Activated naive CD8-positive, alpha-beta T cell treated with anti-CD3 and anti-CD28 coated beads, Interleukin-2, amount 50 U/mL, for 16 hours (primary cell): ENCODE results near the gene CSH2.
"Not testable (repeated sequence)": the region's sequence is repeated elsewhere in the genome, so short reads cannot be mapped to it uniquely, and the experiment has no call there.

ENCODE experiments used
- DNase-seq: peaks from one replicate; pipeline ENCODE4 v3.0.0-alpha.2; 2020; ENCODE audit warnings: low read depth, low spot score

Gene CSH2

DNA sequence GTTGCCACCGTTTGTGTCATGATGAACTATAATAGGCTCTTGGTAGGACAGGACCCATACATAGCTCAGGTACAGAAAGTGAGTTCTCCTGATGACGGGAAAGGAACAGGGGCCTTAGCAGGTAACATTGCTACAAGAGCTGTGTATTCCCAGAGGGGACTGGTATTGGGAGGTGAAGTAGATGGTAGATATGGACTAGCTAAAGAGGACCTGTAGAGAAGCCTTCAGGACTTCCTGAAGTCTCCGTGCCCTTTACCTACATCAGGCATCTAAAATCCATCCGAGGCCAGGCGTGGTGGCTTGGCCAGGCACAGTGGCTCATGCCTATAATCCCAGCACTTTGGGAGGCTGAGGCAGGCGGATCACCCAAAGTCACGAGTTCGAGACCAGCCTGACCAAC lies 18.3 kb downstream of the CSH2 start:
- DNase-seq, result no peak

DNA sequence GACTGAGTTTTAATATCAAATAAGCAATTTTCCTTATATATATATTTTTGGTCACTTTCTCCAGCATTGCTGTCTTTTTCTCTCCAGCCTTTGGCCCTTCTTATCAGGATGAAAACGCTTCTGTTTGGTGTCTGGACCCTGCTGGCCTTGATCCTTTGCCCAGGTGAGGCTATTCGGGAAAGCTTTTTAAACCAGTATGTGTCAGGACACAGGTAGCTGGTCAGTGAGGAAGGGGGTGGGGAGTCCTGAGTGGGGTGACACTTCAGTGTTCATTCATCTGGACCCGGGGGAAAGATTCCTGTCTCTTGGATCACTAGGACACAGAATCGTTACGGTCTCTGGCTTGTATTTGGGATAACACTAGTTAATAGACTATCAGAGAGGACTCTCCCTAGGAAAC lies 18.8 kb downstream of the CSH2 start:
- DNase-seq, result no peak

DNA sequence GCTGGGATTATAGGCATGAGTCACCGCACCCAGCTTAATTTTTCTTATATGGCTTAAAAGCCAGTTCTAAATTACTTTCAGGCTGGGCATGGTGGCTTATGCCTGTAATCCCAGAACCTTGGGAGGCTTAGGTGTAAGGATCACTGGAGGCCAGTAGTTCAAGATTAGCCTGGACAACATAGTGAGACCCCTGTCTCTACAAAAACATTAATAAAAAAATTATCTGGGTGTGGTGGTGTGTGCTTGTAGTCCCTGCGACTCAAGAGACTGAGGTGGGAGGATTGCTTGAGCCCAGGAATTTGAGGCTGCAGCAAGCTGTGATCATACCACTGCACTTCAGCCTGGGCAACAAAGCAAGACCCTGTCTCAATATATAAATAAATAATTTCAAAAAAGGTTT lies 20.2 kb downstream of the CSH2 start:
- no peak for DNase-seq

DNA sequence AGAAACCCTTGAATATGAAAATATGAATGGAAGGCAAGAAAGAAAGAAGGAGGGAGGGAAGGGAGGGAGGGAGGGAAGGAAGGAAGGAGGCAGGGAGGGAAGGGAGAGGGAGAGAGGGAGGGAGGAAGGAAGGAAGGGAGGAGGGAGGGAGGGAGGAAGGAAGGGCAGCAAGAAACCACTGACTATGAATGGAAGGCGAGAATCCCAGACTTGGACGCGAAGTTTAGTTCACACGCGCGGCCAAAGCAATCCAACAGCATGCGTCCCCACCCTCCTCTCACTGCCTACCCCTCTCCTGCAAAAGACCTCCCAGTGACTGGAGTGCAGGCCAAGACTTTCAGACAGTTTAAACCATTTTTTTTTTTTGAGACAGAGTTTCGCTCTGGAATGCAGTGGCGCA lies 23.1 kb downstream of the CSH2 start:
- DNase-seq, result no peak

DNA sequence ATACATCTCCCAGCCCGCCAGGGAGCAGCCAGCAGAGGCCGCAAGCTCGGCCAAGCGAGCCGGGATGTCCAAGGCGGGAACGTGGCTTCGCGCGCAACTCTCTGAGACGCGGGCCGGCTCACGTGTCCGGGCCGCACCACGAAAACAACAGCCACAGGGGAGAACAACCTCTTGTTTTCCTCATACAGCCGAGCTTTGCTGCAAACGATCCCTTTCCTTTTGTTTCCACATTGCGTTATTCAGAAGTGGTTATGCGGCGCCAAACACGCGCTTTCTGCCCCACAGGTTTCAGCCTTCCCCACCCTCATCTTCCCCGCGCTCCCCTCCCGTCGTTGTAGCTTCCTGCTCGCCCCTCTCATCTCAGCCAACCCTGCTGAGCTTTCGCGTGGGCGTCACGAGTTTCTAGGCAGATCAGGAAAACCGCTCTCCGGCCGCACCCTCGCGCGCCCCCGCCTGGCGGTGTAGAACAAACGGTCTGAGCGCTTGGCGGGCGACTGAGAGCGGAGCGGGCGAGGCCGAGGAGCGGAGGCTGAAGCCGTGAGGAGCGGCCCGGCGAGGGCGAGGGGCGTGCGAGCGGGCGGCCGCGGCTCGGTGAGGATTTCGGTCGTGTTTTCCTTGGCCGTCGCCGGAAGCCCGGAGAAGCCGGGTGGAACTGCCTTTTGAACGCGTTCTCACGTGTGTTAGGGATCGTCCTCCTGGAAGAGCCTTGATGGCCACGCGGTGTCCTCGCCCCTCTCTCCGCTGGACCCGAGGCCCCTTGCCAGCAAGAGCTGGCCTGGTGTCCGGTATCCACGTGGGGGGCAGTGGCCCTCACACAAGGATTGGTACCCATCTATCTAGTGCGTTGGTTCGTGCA lies 24.4 kb downstream of the CSH2 start:
- DNase-seq, result peak; percentile 97

DNA sequence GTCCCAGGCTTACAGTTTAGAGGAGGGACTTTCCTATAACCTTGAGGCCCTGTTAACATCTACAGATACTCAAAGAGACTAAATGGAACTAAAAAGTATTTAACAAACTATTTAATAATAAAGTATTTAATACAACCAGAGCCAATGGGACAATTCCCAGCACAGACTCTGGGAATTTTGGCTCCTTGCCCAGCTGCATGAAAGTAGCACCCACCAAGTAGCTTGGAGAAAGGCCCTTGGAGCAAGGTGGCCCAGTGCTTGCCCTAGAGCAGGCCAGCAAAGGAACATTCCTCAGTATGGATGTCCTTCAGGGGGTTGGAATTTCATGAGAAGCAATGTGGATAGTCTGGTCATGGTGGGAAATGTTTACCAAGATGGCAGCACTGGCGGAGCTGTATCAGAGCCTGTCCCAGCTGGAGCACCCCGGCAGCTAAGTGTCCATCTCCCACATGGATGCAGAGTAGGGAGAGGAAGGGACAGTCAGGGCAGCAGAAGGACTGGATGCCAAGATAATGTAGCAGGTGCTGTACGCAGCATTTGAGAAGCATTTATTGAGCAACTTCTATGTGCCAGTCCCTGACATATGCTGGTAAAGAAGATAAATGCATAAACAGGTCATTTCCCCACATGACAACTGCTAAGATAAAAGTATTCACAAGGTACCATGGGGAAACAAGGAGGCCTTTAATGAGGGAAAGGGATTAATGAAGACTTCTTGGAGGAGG lies 25.8 kb downstream of the CSH2 start:
- DNase-seq, result no peak

DNA sequence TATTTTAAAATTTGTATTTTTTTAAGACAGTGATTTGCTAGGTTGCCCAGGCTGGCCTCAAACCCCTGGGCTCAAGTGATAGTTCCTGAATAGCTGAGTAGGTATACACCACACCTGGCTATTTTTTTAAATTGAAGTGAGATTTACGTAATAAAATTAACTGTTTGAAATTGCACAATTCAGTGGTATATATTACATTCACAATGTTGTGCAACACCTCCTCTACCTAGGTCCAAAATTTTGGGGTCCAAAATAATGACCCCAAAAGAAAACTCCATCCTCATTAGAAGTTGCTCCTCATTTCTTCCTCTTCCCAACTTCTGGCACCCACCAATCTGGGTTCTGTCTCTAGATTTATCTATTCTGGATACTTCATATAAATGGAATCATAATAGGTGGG lies 28.0 kb downstream of the CSH2 start:
- no peak for DNase-seq

DNA sequence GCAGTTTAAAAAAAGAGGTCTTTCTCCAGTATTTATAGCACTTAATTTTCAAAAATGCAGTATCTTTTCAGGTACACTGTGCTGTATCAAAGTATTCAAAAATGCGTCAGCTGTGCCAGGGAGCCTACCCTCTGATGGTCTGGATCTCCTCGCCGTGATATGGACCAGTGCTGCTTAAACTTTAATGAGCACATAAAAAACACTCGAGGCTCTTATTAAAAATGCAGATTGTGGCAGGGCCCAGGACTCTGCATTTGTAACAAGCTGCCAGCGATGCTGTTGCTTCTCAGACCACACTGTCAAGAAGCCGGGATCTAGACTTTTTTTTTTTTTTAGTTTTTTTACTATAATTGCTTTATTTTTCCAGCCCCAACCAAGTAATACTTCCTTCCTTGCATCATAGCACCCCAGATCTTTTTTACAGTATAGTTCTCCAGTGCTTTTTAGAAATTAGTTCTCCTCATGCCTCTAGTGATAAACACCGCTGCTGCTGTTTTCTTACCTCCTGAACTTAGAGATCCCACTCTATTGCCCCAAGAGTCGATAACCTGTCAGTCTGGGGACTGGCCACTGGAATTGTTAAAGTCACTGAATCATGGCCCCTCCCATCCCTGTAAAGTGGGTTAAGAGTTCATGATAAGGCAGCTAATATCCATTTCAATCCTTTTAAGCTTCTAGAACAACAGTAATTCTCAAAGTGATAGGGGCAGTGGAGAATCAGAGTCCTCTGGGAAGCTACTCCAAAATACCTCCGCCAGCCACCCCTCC lies 29.4 kb downstream of the CSH2 start:
- DNase-seq, result no peak

DNA sequence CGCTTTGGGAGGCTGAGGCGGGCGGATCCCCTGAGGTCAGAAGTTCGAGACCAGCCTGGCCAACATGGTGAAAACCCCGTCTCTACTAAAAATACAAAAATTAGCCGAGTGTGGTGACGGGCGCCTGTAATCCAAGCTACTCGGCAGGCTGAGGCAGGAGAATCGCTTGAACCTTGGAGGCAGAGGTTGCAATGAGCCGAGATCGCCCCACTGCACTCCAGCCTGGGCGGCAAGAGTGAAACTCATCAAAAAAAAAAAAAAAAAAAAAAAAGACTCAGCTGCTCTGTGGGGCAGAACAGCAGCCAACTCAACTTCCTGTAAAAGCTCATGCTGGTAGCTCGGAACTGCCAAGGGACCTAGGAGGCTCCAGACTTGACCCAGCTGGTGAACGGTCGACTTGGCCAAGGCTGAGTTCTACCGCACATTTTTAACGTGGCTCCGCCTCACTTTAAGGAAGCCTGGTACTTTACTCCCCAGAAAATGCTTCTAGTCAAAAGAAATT lies 30.0 kb downstream of the CSH2 start:
- DNase-seq, result not testable (repeated sequence)

DNA sequence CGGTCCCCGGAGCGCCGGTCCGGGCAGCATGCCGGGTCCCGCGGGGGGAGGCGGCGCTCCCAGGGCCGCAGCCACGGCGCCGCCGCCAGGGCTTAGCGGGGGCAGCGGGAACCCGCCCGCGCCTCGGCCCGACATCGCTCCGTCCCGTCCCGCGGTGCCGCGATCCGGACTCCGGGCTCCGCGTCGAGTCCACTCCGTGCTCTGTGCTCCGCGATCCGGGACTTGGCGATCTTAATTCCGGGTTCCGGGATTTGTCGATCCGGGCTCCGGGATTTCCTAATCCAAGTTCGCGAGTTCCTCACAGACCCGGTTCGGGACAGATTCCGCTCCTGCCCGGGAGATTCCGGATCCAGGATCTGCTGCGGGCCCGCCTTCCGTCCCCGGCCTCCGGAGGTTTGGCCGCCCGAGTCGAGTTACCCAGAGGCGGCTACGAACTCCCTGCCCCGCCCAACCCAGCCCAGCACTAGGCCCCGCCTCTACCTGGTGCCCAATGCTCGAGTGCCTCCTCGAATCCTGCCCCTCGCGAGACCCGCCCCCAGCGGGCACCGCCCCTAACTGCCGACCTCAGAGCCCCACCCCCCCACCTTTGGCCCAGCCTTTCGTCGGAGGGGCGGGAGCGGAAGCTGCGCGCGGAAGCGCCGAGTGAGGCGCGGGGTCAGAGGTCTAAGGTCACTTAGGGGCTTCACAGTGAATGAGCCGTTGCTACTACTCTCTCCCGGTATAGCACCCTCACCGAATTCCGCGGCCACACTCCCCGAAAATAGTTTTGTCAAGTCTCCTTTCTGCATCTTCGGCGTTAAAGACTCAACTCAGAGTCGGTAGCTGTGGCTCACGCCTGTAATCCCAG lies 30.7 kb downstream of the CSH2 start, which contains the start of gene SMARCD2:
Gene SMARCD2, minus strand, starts transcription at position 146 of the 847 bp plus-strand sequence. Its CDS starts 11 bp downstream, at position 135.
- peak; percentile 99 for DNase-seq

DNA sequence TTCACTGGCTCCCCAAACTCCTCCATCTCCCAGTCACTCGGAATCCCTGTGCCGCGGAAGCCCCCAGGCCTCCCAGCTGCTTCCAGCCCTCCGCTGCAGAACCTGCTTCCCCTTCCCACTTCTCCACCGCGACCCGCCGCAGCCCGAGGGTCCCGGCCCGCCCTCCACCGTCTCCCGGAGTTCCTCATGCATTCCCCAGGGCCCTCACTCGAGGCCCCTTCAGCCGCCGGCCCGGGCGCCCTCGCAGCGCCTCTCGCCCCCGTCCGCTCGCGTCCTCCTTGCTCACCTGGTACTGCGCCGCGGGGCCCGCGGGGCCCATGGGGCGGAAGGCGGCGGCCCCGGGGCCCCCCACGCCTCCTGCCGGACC lies 31.3 kb downstream of the CSH2 start:
- DNase-seq, result no peak

DNA sequence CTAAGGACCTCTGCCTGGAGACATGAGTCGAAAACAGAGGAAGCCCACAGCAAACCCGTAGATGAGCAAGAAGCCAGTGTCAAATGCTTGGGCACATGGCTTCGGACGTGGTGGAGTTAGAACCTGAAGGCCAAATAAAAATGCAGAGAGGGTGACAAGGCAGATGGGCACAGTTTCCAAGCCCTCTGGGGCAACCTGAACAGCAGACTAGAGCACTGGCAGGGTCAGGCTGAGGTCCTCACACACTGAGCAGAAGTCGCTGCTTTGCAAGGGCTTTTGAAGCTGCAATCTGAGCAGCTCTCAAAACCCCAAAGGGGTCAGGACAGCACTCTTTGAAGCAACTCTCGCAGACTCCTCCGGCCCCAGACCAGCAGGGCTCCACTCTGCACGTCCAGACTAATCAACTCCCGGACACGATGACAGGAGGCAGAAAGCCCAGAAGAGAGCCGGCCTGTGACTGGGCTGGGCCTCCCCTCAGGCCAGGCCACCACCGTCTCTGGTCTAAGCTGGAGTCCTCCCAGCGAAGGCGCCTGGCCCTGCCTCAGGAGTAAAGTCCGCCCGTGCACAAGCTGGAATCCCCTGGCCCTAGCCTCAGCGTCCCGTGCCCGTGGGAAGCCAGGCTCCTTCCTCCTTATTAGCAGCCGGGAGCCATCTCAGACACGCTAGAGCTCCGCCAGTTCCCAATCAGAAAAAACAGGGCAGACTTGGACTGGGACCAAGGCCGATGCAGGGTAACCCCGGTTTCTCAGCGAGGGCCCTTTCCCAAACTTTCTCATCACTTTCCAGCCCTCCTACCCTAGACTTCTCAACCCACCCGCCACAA lies 31.9 kb downstream of the CSH2 start:
- DNase-seq, result no peak

DNA sequence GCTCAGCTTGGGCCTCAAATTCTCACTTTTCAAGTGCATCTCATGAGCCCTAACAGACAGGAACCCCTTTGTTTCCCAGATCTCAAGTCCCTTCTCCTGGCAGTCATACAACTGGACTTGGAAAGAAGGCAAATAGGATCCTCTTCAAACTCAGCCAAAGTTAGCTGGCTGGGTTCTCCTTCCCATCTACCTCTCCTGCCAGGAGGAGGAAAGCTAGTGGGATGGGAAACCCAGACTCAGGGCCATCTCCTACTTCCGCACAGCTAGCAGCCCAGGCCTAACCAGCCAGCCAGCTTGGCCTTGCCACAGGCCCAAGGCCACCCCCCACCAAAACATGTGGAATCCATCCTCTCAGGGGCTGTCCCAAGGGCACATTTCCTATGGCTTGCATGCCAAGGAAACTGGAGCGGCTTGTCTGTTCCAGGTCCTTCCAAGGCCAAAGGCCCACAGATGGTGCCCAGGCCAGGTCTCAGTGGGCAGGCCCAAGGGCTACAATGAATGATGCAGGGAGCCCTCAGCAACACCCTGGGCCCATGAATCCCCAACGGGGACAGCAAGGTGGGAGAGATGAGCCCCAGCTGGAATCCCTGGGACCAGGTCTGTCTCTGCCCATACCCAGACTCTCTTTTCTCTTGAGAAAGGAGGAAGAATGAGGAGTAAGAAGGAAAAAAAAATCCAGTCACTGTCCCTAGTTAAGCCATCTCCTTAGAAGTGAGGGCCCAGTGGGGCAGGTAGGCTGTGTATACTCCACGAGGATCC lies 32.7 kb downstream of the CSH2 start:
- no peak for DNase-seq

DNA sequence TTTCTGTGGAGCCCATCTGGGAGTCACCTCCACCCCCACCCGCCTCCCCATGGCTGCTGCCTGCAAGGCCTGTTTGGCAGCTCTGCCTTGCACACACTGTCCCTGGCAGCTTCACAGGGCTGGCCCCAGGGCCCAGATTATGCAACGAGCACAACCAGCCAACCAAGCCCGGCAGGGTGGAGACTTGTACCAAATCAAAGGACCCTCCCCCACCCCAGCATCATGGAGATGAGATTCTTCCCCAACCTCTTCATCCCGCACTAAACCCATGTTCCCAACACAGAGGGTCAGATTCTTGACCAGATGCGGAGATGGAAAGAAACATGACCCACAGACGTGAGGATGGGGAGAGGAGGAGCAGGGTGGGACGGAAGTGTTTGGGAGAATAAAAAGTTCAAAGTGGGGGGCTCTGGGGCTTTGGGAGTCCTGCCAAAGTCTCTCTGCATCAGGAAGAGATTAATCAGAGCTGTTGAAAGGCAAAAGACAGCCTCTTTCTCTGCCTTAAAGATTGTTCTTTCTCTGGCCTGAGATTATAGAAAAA lies 34.8 kb downstream of the CSH2 start:
- DNase-seq, result no peak

DNA sequence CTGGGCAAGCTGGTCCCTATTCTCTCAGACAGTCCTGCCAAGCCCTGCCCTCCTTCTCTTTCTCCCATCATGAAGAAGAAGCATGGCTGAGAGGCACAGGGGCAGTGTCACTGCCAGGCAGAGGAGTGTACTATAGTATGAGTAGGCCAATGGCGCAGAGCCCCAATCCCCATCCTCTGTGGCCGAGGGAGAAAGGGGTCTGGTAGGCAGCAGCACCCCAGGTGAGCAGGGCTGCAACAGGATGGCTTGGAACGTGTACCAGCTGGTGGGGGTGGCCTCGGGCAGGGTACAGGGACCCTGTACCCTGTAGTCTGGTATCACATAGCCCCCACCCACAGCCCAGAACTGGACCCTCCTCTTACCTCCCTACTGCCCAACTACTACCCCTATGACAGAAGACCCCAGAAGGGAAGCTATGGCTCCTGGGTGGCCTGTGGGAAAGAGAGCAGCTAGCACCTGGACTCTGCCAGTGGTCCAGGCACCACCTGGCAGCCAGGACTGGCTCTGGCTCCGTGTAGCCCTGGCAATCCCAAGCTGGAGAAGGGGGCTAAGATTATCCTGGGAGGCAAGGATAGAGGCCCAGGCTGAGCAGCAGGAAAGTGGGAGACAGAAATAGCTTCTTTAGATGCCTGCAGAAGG lies 35.4 kb downstream of the CSH2 start:
- DNase-seq, result no peak

DNA sequence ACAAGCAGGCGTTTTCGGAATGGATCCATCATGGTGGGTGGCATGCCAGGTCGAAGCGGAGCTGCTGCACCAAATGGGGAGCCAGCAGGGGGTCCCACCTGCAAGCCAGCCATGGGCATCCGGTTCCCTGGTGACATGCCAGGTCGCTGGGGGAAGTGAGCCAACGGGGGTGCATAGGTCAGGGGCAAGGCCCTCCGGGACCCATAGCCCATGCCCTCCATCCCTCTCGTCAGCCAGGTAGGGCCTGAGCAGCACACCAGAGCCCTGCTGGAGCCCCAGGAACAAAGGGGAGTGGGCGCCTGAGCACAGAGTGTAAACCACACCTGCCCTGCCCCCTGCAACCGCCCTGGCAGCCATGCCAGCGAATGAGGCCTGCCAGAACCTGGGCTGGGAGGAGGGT lies 36.0 kb downstream of the CSH2 start:
- no peak for DNase-seq

DNA sequence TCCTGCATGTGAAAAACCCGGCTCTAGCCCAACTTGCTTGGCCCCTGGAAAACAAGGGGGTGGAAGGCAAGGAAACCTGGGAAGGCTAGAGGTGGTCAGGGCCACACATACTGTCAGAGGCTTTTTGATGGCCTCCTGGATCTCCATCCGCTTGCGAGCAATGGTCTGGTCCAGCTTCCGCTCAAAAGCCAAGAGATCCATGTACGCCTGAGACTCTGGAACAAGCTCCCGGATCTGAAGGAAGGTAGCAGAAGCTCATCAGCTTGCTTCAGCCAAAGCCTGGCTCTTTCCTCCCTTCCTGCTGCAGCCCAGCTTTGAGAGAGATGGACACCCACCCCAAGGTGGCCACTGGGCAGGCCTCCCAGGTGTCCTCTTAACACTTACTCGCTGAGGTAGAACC lies 36.7 kb downstream of the CSH2 start:
- no peak for DNase-seq

DNA sequence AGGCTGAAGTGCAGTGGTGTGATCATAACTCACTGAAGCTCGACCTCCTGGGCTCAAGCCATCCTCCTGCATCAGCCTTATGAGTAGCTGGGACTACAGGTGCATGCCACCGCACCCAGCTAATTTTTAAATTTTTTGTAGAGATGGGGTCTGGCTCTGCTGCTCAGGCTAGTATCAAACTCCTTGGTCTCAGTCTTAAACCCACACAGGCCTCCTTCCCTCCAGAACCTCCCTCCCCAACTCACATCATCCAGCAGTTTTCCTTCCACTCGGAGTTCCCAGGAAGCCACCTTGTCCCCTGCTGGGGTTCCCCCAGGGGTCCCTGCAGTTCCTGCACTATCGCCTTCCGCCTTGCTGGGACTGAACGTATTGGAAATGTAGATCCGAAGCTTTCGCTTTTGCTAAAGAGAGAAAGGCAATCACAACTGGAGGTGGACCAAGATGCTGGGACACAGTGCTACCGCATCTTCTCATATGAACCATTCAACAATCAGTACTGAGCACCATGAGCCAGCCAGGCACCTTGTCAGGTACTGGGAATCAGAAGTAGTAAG lies 38.2 kb downstream of the CSH2 start:
- no peak for DNase-seq
